CD4-positive, CD25-positive, alpha-beta regulatory T cell (primary cell): Measurements from ENCODE around the gene SPG7. TPM values are rescaled to one million over a fixed set of nuclear protein-coding genes. Genes with fewer than 3 reads are reported as not detected.

Experiments used
- ATAC-seq, 2 donors: fragments of 150-1000 bp; cut with Tn5 transposase; one replicate each; pipeline ENCODE4 v1.10.0; 2021; ENCODE audit warnings: low read depth in 2 of 2, moderate number of reproducible peaks in 2 of 2, moderate library complexity in 1 of 2
- DNase-seq, 3 donors: peaks; one replicate each; pipeline versions ENCODE4 v3.0.0 to v3.0.0-alpha.2; 2012 to 2022; ENCODE audit warnings: mixed read lengths in 1 of 3
- H3K27ac ChIP-seq: one replicate; pipeline ENCODE4 v1.7.0; 2013; ENCODE audit warnings: mild to moderate bottlenecking, low read length; ENCODE audit not compliant: insufficient read depth, poor library complexity, severe bottlenecking
- H3K27me3 ChIP-seq: one replicate; pipeline ENCODE4 v1.7.0; 2013; ENCODE audit warnings: low read length; ENCODE audit not compliant: control insufficient read depth, insufficient read depth
- H3K36me3 ChIP-seq: one replicate; pipeline ENCODE4 v1.7.0; 2013; ENCODE audit warnings: mild to moderate bottlenecking, low read length, moderate library complexity; ENCODE audit not compliant: control insufficient read depth, insufficient read depth
- H3K4me1 ChIP-seq: 2 replicates; pipeline ENCODE4 v1.7.0; 2013; ENCODE audit warnings: mild to moderate bottlenecking, low read length; ENCODE audit not compliant: insufficient read depth, control insufficient read depth, poor library complexity, severe bottlenecking
- H3K4me3 ChIP-seq: one replicate; pipeline ENCODE4 v1.7.0; 2013; ENCODE audit warnings: low read depth, mild to moderate bottlenecking, low read length, moderate library complexity
- H3K9me3 ChIP-seq, 2 experiments: 1 replicate in 1 of 2; 2 replicates in 1 of 2; pipeline ENCODE4 v1.7.0; 2013; ENCODE audit warnings: low read length in 2 of 2, mild to moderate bottlenecking in 1 of 2, moderate library complexity in 1 of 2; ENCODE audit not compliant: control insufficient read depth in 2 of 2
- H3K27ac Mint-ChIP-seq, 3 donors: one replicate each; pipeline ENCODE4 v1.8.0; 2020 to 2022; ENCODE audit warnings: mild to moderate bottlenecking in 3 of 3, mixed read lengths in 3 of 3, moderate library complexity in 2 of 3
- H3K27me3 Mint-ChIP-seq: one replicate; pipeline ENCODE4 v1.8.0; 2022; ENCODE audit warnings: mild to moderate bottlenecking, mixed read lengths
- H3K36me3 Mint-ChIP-seq: one replicate; pipeline ENCODE4 v1.8.0; 2020; ENCODE audit warnings: mixed read lengths
- H3K4me1 Mint-ChIP-seq, 4 donors: one replicate each; pipeline ENCODE4 v1.8.0; 2020 to 2022; ENCODE audit warnings: mixed read lengths in 4 of 4, mild to moderate bottlenecking in 1 of 4
- H3K4me3 Mint-ChIP-seq, 4 donors: one replicate each; pipeline ENCODE4 v1.8.0; 2020 to 2022; ENCODE audit warnings: mild to moderate bottlenecking in 4 of 4, mixed read lengths in 4 of 4, moderate library complexity in 3 of 4
- H3K9me3 Mint-ChIP-seq, 7 donors: one replicate each; pipeline ENCODE4 v1.8.0; 2020 to 2022; ENCODE audit warnings: mixed read lengths in 7 of 7, mild to moderate bottlenecking in 3 of 7, moderate library complexity in 2 of 7
- polyA plus RNA-seq, 4 donors: library from polyadenylated mRNA; unstranded; fragments of 300-500 nt; fragmentation: Illumina TruSeq; gene quantifications; one replicate each; pipeline ENCODE4 v1.2.3, GENCODE V29; 2021
- total RNA-seq: library from RNA; stranded (reverse); gene quantifications from one replicate; pipeline ENCODE4 v1.2.3, GENCODE V29; 2022

Gene SPG7
- total and polyA plus RNA-seq, 5 donors from 2014 or later = 34.4 to 184 (median 41.2) TPM

- ATAC-seq (no peak), DNase-seq (no peak)
- Mint-ChIP-seq H3K4me3 (peak overlapping the region in 2 of 4 donors; percentile 36 to 60), H3K27ac (peak overlapping the region in 1 of 3 donors; percentile 75), H3K9me3 (peaks cover 0 to 2% (median 0%) of the 10 kb centered on the region in 7 donors), H3K36me3 (peaks cover 4% of the 10 kb centered on the region), H3K4me1 (peaks cover 5 to 44% (median 26%) of the 10 kb centered on the region in 4 donors), H3K27me3 (peaks cover 6% of the 10 kb centered on the region)
- Histone ChIP-seq H3K9me3 (no peaks in the 10 kb centered on the region), H3K36me3 (peaks cover 7% of the 10 kb centered on the region), H3K4me3 (no peak overlapping the region), H3K27me3 (no peaks in the 10 kb centered on the region), H3K27ac (no peak overlapping the region), H3K4me1 (peaks cover 20% of the 10 kb centered on the region)
Measured at GRCh38 chr16:89493776-89494175, 14.4 kb upstream of the SPG7 start.

DNA sequence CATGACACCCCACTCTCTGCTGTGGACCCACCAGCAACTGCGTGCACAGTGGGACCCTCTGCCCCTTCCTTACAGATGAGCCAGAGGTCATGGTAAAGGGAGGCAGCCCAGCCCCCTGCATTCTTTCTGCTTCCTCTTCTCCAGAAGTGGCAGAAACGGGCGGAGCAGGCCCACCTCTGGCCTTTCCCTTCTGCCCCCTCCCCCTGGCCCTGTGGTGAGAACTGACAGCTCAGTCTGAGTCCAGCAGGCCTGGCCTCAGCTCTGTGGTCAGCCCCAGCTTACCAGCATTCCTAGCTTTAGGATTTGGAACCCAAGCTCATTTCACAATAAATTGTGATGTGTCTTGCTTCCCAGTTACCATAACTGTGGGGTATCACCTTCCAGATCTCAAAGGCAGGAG is 13.1 kb upstream of the SPG7 start:
- H3K4me1 Mint-ChIP-seq = peaks cover 0 to 41% (median 23%) of the 10 kb centered on the region in 4 donors
- no peaks in the 10 kb centered on the region for H3K27me3 ChIP-seq

GRCh38 chr16:89498839-89499238 is 9.4 kb upstream of the SPG7 start:
- H3K9me3 Mint-ChIP-seq = no peaks in the 10 kb centered on the region
- no peak for ATAC-seq
- Histone ChIP-seq H3K4me1 (no peaks in the 10 kb centered on the region), H3K9me3 (no peaks in the 10 kb centered on the region), H3K27me3 (no peaks in the 10 kb centered on the region), H3K36me3 (peaks cover 6% of the 10 kb centered on the region), H3K4me3 (no peak overlapping the region), H3K27ac (no peak overlapping the region)
- H3K27ac Mint-ChIP-seq = peak overlapping the region in 1 of 3 donors; percentile 26
- no peaks in the 10 kb centered on the region for H3K36me3 Mint-ChIP-seq
- H3K4me1 Mint-ChIP-seq = peaks cover 0 to 13% (median 8%) of the 10 kb centered on the region in 4 donors
- H3K4me3 Mint-ChIP-seq = peak overlapping the region in 1 of 4 donors; percentile 19
- H3K27me3 Mint-ChIP-seq = no peaks in the 10 kb centered on the region
- DNase-seq = no peak

More for the DNA sequence above, 13.1 kb upstream of the SPG7 start:
- DNase-seq (no peak), ATAC-seq (no peak)
- no peak overlapping the region for H3K27ac ChIP-seq
- H3K4me1 ChIP-seq = peaks cover 18% of the 10 kb centered on the region
- peaks cover 11% of the 10 kb centered on the region for H3K36me3 ChIP-seq
- Mint-ChIP-seq H3K36me3 (peaks cover 4% of the 10 kb centered on the region), H3K4me3 (peak overlapping the region in 2 of 4 donors; percentile 43 to 73), H3K27me3 (no peaks in the 10 kb centered on the region), H3K27ac (no peak overlapping the region), H3K9me3 (no peaks in the 10 kb centered on the region)
- no peak overlapping the region for H3K4me3 ChIP-seq
- no peaks in the 10 kb centered on the region for H3K9me3 ChIP-seq

- H3K9me3 ChIP-seq = no peaks in the 10 kb centered on the region
- peak overlapping the region in 1 of 3 donors; percentile 77 for H3K27ac Mint-ChIP-seq
- H3K4me1 ChIP-seq = no peaks in the 10 kb centered on the region
- H3K4me1 Mint-ChIP-seq = peaks cover 0 to 9% (median 3%) of the 10 kb centered on the region in 4 donors
- H3K4me3 ChIP-seq = no peak overlapping the region
- no peaks in the 10 kb centered on the region for H3K27me3 ChIP-seq
- H3K4me3 Mint-ChIP-seq = no peak overlapping the region
- H3K36me3 ChIP-seq = peaks cover 6% of the 10 kb centered on the region
- DNase-seq = no peak
- no peaks in the 10 kb centered on the region for H3K36me3 Mint-ChIP-seq
- ATAC-seq = no peak
- H3K27me3 Mint-ChIP-seq = no peaks in the 10 kb centered on the region
- no peaks in the 10 kb centered on the region for H3K9me3 Mint-ChIP-seq
- no peak overlapping the region for H3K27ac ChIP-seq
Measured at GRCh38 chr16:89499767-89500166, 8.4 kb upstream of the SPG7 start.

GRCh38 chr16:89502081-89502843 is 5.9 kb upstream of the SPG7 start:
- H3K27ac Mint-ChIP-seq = peak overlapping the region in 2 of 3 donors; percentile 52 to 59
- Histone ChIP-seq H3K36me3 (peaks cover 6% of the 10 kb centered on the region), H3K4me1 (peaks cover 25% of the 10 kb centered on the region), H3K9me3 (no peaks in the 10 kb centered on the region), H3K27ac (no peak overlapping the region), H3K27me3 (no peaks in the 10 kb centered on the region), H3K4me3 (no peak overlapping the region)
- H3K9me3 Mint-ChIP-seq = no peaks in the 10 kb centered on the region
- H3K36me3 Mint-ChIP-seq = no peaks in the 10 kb centered on the region
- ATAC-seq (no peak), DNase-seq (no peak)
- no peaks in the 10 kb centered on the region for H3K27me3 Mint-ChIP-seq
- H3K4me1 Mint-ChIP-seq = peaks cover 5 to 29% (median 15%) of the 10 kb centered on the region in 4 donors
- peak overlapping the region in 1 of 4 donors; percentile 4 for H3K4me3 Mint-ChIP-seq

- Mint-ChIP-seq H3K4me3 (peak overlapping the region in 1 of 4 donors; percentile 48), H3K9me3 (no peaks in the 10 kb centered on the region), H3K4me1 (peaks cover 5 to 34% (median 17%) of the 10 kb centered on the region in 4 donors), H3K27ac (peak overlapping the region in 1 of 3 donors; percentile 93), H3K27me3 (no peaks in the 10 kb centered on the region), H3K36me3 (no peaks in the 10 kb centered on the region)
- Histone ChIP-seq H3K27me3 (no peaks in the 10 kb centered on the region), H3K27ac (peak overlapping the region; percentile 47), H3K4me1 (peaks cover 38% of the 10 kb centered on the region), H3K4me3 (no peak overlapping the region), H3K36me3 (peaks cover under 1% of the 10 kb centered on the region), H3K9me3 (no peaks in the 10 kb centered on the region)
- DNase-seq (no peak), ATAC-seq (no peak)
Measured at GRCh38 chr16:89504091-89504490, 4.1 kb upstream of the SPG7 start.

DNA sequence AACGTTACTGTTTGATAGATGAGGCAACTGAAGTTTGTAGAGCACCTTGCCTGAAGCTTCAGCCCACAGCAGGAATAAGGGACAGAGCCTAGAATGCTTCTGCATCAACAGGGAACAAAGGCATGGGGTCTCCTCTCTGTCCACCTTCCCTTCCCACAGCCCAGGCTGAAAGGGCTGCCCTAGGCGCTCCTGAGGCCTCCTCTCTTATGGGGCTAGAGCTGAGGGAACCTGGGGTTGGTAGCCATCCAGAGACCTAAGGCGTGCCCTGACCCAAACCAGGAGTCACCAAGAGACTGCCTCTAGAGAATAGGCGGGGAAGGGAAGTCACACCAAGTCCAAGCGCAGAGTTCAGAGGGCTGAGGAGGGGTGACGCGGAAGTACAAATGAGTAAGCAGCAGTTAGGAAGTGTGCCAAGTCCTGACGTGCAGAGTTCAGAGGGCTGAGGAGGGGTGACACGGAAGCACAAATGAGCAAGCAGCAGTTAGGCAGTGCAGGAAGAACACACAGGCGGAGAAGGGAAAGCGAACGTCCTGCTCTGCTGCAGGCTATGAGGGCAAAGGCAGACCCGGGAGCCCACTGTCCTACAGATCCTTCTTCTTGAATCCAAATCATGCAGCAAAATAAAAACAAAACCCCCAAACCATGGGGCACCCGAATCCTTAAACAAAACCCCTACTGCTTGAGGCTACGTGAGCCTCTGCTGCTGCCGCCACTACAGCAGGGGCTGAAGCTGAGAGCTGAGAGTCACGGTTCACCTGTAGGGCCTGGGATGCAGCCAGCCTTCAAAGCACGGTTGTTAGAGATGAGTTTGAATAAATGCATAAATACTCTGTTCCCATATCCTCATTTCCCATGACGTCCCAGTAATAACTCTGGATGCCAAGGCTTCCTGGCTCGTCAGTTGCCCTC is 2.7 kb upstream of the SPG7 start:
- H3K36me3 Mint-ChIP-seq = no peaks in the 10 kb centered on the region
- H3K4me3 Mint-ChIP-seq = peak overlapping the region; percentile 79 to 87 (median 83)

More for the DNA sequence above, 2.7 kb upstream of the SPG7 start:
- Histone ChIP-seq H3K4me3 (peak overlapping the region; percentile 73), H3K27ac (peak overlapping the region; percentile 93), H3K9me3 (no peaks in the 10 kb centered on the region), H3K4me1 (peaks cover 47% of the 10 kb centered on the region), H3K36me3 (peaks cover 1% of the 10 kb centered on the region), H3K27me3 (no peaks in the 10 kb centered on the region)
- peak overlapping the region; percentile 80 to 95 (median 93) for H3K27ac Mint-ChIP-seq
- H3K27me3 Mint-ChIP-seq = no peaks in the 10 kb centered on the region
- DNase-seq (peak; percentile 78 to 96 (median 87)), ATAC-seq (peak; percentile 73 to 74)
- peaks cover 5 to 44% (median 16%) of the 10 kb centered on the region in 4 donors for H3K4me1 Mint-ChIP-seq
- H3K9me3 Mint-ChIP-seq = no peaks in the 10 kb centered on the region
